HepG2 (cell line): ENCODE results near the gene RRAD. TPM values are rescaled to one million over a fixed set of nuclear protein-coding genes. Genes with fewer than 3 reads are reported as not detected.

Experiments used
- FOXO1 ChIP-seq: sonication (generic); formaldehyde crosslinking; IDR thresholded peaks from 2 replicates; pipeline ENCODE4 v1.4.0; 2020; ENCODE audit warnings: missing genetic modification reagents
- MAZ ChIP-seq, 2 experiments: sonication (generic) in 1 of 2; formaldehyde crosslinking in 1 of 2; IDR thresholded peaks; 2 replicates each; pipeline versions ENCODE4 v1.5.0 to v1.6.1; 2012 to 2020; ENCODE audit warnings: low read depth in 2 of 2, mild to moderate bottlenecking in 2 of 2, borderline replicate concordance in 1 of 2, improper control_type of control experiment in 1 of 2, low read length in 1 of 2, missing genetic modification reagents in 1 of 2, moderate library complexity in 1 of 2
- MBD4 ChIP-seq: IDR thresholded peaks from 2 replicates; pipeline ENCODE4 v1.6.1; 2012; ENCODE audit warnings: low read length, inconsistent platforms, borderline replicate concordance
- NCOA2 ChIP-seq: sonication (generic); formaldehyde crosslinking; IDR thresholded peaks from 2 replicates; pipeline ENCODE4 v1.8.0; 2022; ENCODE audit warnings: inconsistent platforms
- RXRB ChIP-seq: IDR thresholded peaks from 2 replicates; pipeline ENCODE4 v1.6.1; 2016; ENCODE audit warnings: borderline replicate concordance, missing genetic modification reagents, missing compliant biosample characterization
- SAP130 ChIP-seq: IDR thresholded peaks from 2 replicates; pipeline ENCODE4 v1.6.1; 2016; ENCODE audit warnings: low read depth
- ZNF335 ChIP-seq: sonication (generic); formaldehyde crosslinking; IDR thresholded peaks from 2 replicates; pipeline ENCODE4 v1.4.0; 2020; ENCODE audit warnings: missing genetic modification reagents
- ZNF589 ChIP-seq: sonication (generic); formaldehyde crosslinking; conservative IDR thresholded peaks from 2 replicates; pipeline ENCODE4 v1.8.0; 2022; ENCODE audit warnings: mild to moderate bottlenecking, moderate library complexity, missing genetic modification reagents
- ZNF768 ChIP-seq: sonication (generic); formaldehyde crosslinking; IDR thresholded peaks from 2 replicates; pipeline ENCODE4 v1.4.0; 2020; ENCODE audit warnings: missing genetic modification reagents
- polyA plus RNA-seq, 8 experiments: library from polyadenylated mRNA; depleted of rRNA in 3 of 8; stranded (reverse) in 7 of 8; unstranded in 1 of 8; fragments of >200 nt; fragmentation: Illumina TruSeq in 4 of 8; extraction: Trizol in 4 of 8; gene quantifications; 2 replicates each; pipeline versions ENCODE4 v1.2.1 to v1.2.3, GENCODE V29; 2011 to 2016; ENCODE audit warnings: low read depth in 4 of 8, missing spikeins in 1 of 8, mixed read lengths in 1 of 8; ENCODE audit not compliant: insufficient read depth in 1 of 8
- total RNA-seq, 5 experiments: library from RNA; depleted of rRNA; stranded (reverse); fragments of >200 nt; fragmentation: Illumina TruSeq; extraction: Trizol; gene quantifications; 2 replicates each; pipeline ENCODE4 v1.2.3, GENCODE V29; 2016; ENCODE audit warnings: low read depth in 1 of 5
- TF ChIP-seq, protein P1 (sequence below): sonication (generic); formaldehyde crosslinking; IDR thresholded peaks from 2 replicates; pipeline ENCODE4 v1.4.0; 2020; ENCODE audit warnings: missing genetic modification reagents
- TF ChIP-seq, protein P2 (sequence below): sonication (generic); formaldehyde crosslinking; IDR thresholded peaks from 2 replicates; pipeline ENCODE4 v1.5.1; 2020; ENCODE audit warnings: mild to moderate bottlenecking, missing genetic modification reagents, moderate library complexity
- TF ChIP-seq, protein P3 (sequence below): sonication (generic); formaldehyde crosslinking; conservative IDR thresholded peaks from 2 replicates; pipeline ENCODE4 v1.8.0; 2022; ENCODE audit warnings: missing genetic modification reagents
- TF ChIP-seq, protein P4 (sequence below): sonication (generic); formaldehyde crosslinking; IDR thresholded peaks from 2 replicates; pipeline ENCODE4 v1.8.0; 2022; ENCODE audit warnings: missing genetic modification reagents, mild to moderate bottlenecking, inconsistent platforms, borderline replicate concordance
- TF ChIP-seq, protein P5 (sequence below): sonication (generic); formaldehyde crosslinking; conservative IDR thresholded peaks from 2 replicates; pipeline ENCODE4 v1.5.0; 2020; ENCODE audit warnings: missing genetic modification reagents

The RRAD gene
- total and polyA plus RNA-seq, 2 of the 13 experiments (the other 11 are each of a cell fraction or from before 2014, with no cell fraction given), result 0.80 to 1.1 TPM

DNA sequence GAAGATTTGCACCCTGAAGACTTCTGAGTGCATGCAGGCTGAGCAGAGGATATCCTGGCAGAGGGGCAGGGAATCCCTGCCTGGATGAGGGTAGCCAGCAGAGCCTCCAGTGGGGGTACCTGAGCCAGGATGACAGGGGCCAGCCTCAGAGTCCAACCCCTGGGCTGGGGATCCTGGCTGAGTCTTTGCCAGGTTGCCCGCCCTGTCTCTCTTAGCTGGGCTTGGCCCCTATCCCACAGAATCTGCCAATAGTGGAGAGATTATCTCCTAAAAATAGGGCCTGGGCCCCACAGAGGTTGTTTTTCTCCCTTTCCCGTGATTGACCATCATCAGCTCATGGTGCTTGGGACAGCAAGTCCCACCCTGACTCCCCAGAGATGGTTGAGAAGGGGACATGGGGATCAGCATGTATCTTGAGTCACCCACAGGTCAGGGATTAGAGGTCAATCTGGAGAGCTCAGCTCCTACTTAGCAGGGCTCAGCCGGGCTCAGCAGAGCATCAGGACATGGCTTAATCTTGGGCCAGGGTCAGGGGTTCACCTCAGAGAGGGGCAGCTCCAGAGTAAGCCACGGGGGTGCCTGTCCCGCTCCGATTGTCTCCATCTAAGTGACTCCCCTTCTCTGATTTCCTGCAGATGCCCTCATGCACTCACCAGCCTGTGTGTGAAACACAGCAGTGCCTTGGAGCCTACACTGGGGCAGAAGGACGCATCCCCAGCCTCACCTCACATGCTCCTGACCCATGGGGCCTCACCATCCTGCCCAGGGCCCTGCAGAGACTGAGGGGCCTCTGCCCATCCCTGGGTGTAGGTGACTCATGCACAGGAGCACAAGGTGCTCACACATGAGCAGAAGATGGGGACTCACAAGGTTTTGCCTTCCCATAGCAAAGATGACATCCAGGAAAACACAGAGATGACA lies 18.2 kb downstream of the RRAD start (continued):
- TF ChIP-seq, protein P1, sequence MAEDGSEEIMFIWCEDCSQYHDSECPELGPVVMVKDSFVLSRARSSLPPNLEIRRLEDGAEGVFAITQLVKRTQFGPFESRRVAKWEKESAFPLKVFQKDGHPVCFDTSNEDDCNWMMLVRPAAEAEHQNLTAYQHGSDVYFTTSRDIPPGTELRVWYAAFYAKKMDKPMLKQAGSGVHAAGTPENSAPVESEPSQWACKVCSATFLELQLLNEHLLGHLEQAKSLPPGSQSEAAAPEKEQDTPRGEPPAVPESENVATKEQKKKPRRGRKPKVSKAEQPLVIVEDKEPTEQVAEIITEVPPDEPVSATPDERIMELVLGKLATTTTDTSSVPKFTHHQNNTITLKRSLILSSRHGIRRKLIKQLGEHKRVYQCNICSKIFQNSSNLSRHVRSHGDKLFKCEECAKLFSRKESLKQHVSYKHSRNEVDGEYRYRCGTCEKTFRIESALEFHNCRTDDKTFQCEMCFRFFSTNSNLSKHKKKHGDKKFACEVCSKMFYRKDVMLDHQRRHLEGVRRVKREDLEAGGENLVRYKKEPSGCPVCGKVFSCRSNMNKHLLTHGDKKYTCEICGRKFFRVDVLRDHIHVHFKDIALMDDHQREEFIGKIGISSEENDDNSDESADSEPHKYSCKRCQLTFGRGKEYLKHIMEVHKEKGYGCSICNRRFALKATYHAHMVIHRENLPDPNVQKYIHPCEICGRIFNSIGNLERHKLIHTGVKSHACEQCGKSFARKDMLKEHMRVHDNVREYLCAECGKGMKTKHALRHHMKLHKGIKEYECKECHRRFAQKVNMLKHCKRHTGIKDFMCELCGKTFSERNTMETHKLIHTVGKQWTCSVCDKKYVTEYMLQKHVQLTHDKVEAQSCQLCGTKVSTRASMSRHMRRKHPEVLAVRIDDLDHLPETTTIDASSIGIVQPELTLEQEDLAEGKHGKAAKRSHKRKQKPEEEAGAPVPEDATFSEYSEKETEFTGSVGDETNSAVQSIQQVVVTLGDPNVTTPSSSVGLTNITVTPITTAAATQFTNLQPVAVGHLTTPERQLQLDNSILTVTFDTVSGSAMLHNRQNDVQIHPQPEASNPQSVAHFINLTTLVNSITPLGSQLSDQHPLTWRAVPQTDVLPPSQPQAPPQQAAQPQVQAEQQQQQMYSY (CRISPR knock-in tag), result no peak
- TF ChIP-seq, protein P2, sequence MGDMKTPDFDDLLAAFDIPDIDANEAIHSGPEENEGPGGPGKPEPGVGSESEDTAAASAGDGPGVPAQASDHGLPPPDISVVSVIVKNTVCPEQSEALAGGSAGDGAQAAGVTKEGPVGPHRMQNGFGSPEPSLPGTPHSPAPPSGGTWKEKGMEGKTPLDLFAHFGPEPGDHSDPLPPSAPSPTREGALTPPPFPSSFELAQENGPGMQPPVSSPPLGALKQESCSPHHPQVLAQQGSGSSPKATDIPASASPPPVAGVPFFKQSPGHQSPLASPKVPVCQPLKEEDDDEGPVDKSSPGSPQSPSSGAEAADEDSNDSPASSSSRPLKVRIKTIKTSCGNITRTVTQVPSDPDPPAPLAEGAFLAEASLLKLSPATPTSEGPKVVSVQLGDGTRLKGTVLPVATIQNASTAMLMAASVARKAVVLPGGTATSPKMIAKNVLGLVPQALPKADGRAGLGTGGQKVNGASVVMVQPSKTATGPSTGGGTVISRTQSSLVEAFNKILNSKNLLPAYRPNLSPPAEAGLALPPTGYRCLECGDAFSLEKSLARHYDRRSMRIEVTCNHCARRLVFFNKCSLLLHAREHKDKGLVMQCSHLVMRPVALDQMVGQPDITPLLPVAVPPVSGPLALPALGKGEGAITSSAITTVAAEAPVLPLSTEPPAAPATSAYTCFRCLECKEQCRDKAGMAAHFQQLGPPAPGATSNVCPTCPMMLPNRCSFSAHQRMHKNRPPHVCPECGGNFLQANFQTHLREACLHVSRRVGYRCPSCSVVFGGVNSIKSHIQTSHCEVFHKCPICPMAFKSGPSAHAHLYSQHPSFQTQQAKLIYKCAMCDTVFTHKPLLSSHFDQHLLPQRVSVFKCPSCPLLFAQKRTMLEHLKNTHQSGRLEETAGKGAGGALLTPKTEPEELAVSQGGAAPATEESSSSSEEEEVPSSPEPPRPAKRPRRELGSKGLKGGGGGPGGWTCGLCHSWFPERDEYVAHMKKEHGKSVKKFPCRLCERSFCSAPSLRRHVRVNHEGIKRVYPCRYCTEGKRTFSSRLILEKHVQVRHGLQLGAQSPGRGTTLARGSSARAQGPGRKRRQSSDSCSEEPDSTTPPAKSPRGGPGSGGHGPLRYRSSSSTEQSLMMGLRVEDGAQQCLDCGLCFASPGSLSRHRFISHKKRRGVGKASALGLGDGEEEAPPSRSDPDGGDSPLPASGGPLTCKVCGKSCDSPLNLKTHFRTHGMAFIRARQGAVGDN (CRISPR knock-in tag), result peak; percentile 23; the same call in 1 of the 2 replicates
- 0 out of 2 replicates have a peak, but pooled peaks have one; percentile 36 for TF ChIP-seq RXRB (CRISPR knock-in tag)
- TF ChIP-seq, protein P3, sequence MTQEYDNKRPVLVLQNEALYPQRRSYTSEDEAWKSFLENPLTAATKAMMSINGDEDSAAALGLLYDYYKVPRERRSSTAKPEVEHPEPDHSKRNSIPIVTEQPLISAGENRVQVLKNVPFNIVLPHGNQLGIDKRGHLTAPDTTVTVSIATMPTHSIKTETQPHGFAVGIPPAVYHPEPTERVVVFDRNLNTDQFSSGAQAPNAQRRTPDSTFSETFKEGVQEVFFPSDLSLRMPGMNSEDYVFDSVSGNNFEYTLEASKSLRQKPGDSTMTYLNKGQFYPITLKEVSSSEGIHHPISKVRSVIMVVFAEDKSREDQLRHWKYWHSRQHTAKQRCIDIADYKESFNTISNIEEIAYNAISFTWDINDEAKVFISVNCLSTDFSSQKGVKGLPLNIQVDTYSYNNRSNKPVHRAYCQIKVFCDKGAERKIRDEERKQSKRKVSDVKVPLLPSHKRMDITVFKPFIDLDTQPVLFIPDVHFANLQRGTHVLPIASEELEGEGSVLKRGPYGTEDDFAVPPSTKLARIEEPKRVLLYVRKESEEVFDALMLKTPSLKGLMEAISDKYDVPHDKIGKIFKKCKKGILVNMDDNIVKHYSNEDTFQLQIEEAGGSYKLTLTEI, result no peak
- no peak for TF ChIP-seq NCOA2 (CRISPR knock-in tag)
- no peak for TF ChIP-seq ZNF589 (CRISPR knock-in tag)
- TF ChIP-seq, protein P4, sequence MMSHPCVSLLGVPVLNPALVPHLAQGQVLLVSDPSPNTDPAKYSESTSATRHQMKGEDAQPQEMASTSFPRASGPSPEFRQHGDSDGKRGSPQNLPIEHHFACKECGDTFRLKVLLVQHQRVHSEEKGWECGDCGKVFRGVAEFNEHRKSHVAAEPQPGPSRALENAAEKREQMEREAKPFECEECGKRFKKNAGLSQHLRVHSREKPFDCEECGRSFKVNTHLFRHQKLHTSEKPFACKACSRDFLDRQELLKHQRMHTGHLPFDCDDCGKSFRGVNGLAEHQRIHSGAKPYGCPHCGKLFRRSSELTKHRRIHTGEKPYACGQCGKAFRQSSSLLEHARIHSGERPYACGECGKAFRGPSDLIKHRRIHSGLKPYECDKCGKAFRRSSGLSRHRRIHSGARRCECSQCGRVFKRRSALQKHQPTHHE (CRISPR knock-in tag), result no peak
- no peak for TF ChIP-seq MAZ (IDR thresholded peaks at IDR 0.05; ENCODE audit: borderline replicate concordance, low read depth, low read length)
- TF ChIP-seq MAZ (CRISPR knock-in tag; IDR thresholded peaks at IDR 0.05; ENCODE audit: low read depth), result no peak
- TF ChIP-seq ZNF335 (CRISPR knock-in tag), result 0 out of 2 replicates have a peak, but pooled peaks have one; percentile 32
- TF ChIP-seq MBD4, result no peak
- TF ChIP-seq FOXO1 (CRISPR knock-in tag), result 0 out of 2 replicates have a peak, but pooled peaks have one; percentile 6
- TF ChIP-seq, protein P5, sequence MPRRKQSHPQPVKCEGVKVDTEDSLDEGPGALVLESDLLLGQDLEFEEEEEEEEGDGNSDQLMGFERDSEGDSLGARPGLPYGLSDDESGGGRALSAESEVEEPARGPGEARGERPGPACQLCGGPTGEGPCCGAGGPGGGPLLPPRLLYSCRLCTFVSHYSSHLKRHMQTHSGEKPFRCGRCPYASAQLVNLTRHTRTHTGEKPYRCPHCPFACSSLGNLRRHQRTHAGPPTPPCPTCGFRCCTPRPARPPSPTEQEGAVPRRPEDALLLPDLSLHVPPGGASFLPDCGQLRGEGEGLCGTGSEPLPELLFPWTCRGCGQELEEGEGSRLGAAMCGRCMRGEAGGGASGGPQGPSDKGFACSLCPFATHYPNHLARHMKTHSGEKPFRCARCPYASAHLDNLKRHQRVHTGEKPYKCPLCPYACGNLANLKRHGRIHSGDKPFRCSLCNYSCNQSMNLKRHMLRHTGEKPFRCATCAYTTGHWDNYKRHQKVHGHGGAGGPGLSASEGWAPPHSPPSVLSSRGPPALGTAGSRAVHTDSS, result no peak
- peak; percentile 41; the same call in 1 of the 2 replicates for TF ChIP-seq ZNF768
- peak; percentile 20; the same call in 1 of the 2 replicates for TF ChIP-seq SAP130 (CRISPR knock-in tag)
